ENCODE results near the gene ATR. TPM values are rescaled to one million over a fixed set of nuclear protein-coding genes. Genes with fewer than 3 reads are reported as not detected.

ATR gene
- polyA plus RNA-seq, 1 donor from 2014 or later: 26.1 TPM

GRCh38 chr3:142468456-142468855 is 110.1 kb downstream of the ATR start:
- Histone ChIP-seq H4K20me1 (ENCODE audit: insufficient read depth) (no peaks in the 10 kb centered on the region), H3K27ac (ENCODE audit: low read length) (no peak overlapping the region), H3K79me2 (replicated peaks; ENCODE audit: insufficient read depth, low read length) (no peaks in the 10 kb centered on the region), H3K4me2 (ENCODE audit: low read length) (no peak overlapping the region), H3K27me3 (ENCODE audit: insufficient read depth, low read depth, low read length) (no peaks in the 10 kb centered on the region), H3K36me3 (ENCODE audit: insufficient read depth, low read length) (no peaks in the 10 kb centered on the region), H3K4me3 (ENCODE audit: low read length) (no peak overlapping the region), H3K9me3 (ENCODE audit: low read length) (peaks cover 6% of the 10 kb centered on the region), H3F3A (ENCODE audit: insufficient read depth, low read length, poor library complexity, severe bottlenecking) (no peaks in the 10 kb centered on the region), H3K9me2 (ENCODE audit: insufficient read depth, low read length) (no peaks in the 10 kb centered on the region), H2AFZ (ENCODE audit: low read depth, low read length) (no peak overlapping the region), H3K9ac (ENCODE audit: low read length) (no peak overlapping the region)
- TF ChIP-seq CTCF (IDR thresholded peaks at IDR 0.05; ENCODE audit: poor library complexity, severe bottlenecking) (no peak), REST (IDR thresholded peaks at IDR 0.05; ENCODE audit: borderline replicate concordance) (no peak), MXI1 (conservative IDR thresholded peaks at IDR 0.05; ENCODE audit: poor library complexity, severe bottlenecking) (no peak), TAF1 (IDR thresholded peaks at IDR 0.05; ENCODE audit: low read depth) (no peak), EZH2 (IDR thresholded peaks at IDR 0.05; ENCODE audit: borderline replicate concordance, insufficient read depth, low read length, poor library complexity, severe bottlenecking) (no peak)

GRCh38 chr3:142467768-142468167 is 110.8 kb downstream of the ATR start:
- Histone ChIP-seq H3K79me2 (replicated peaks; ENCODE audit: insufficient read depth, low read length) (no peaks in the 10 kb centered on the region), H3K27me3 (ENCODE audit: insufficient read depth, low read depth, low read length) (no peaks in the 10 kb centered on the region), H3K27ac (ENCODE audit: low read length) (no peak overlapping the region), H3K36me3 (ENCODE audit: insufficient read depth, low read length) (no peaks in the 10 kb centered on the region), H3K9me2 (ENCODE audit: insufficient read depth, low read length) (no peaks in the 10 kb centered on the region), H3K4me3 (ENCODE audit: low read length) (no peak overlapping the region), H3K9me3 (ENCODE audit: low read length) (no peaks in the 10 kb centered on the region), H2AFZ (ENCODE audit: low read depth, low read length) (no peak overlapping the region), H3K4me2 (ENCODE audit: low read length) (no peak overlapping the region), H3K9ac (ENCODE audit: low read length) (no peak overlapping the region), H4K20me1 (ENCODE audit: insufficient read depth) (no peaks in the 10 kb centered on the region), H3F3A (ENCODE audit: insufficient read depth, low read length, poor library complexity, severe bottlenecking) (no peaks in the 10 kb centered on the region)
- TF ChIP-seq RAD21 (conservative IDR thresholded peaks at IDR 0.05) (no peak), REST (IDR thresholded peaks at IDR 0.05; ENCODE audit: borderline replicate concordance) (no peak), TAF1 (IDR thresholded peaks at IDR 0.05; ENCODE audit: low read depth) (no peak), CTCF (IDR thresholded peaks at IDR 0.05; ENCODE audit: poor library complexity, severe bottlenecking) (no peak), POLR2AphosphoS5 (IDR thresholded peaks at IDR 0.05) (no peak), EZH2 (IDR thresholded peaks at IDR 0.05; ENCODE audit: borderline replicate concordance, insufficient read depth, low read length, poor library complexity, severe bottlenecking) (no peak), SMC3 (conservative IDR thresholded peaks at IDR 0.05; ENCODE audit: poor library complexity) (no peak), MXI1 (conservative IDR thresholded peaks at IDR 0.05; ENCODE audit: poor library complexity, severe bottlenecking) (no peak), EP300 (conservative IDR thresholded peaks at IDR 0.05; ENCODE audit: poor library complexity, severe bottlenecking) (no peak)

All from neural cell (in vitro differentiated cells).